Measurements from ENCODE around the gene PRRT1B.

PRRT1B gene

DNA sequence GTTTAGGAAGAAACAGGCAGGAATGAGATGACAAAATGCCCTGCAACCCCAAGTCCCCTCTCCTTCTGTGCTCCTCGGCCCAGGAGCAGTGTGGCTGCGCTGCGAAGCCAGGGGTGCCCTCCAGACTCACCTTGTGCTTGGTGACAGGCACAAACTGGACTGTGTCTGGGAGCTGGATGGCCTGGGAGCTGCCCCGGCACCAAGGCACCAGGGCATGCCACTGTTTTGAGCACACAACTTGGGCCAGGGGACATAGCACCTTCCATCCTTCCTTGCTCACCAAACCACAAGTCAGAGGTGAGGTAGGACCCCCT is 51.1 kb downstream of the PRRT1B start:
- WGBS (ENCODE audit: extremely low coverage, insufficient coverage, low lambda C conversion rate): no CpG with 5 or more reads among the region's 4 CpGs
- DNase-seq: no peak
- Histone ChIP-seq H4K5ac (ENCODE audit: low read length) (no peak overlapping the region), H3K23ac (ENCODE audit: low read length) (no peak overlapping the region), H3K18ac (ENCODE audit: low read length) (no peak overlapping the region), H2AK5ac (ENCODE audit: low read length) (no peak overlapping the region), H3K27me3 (ENCODE audit: insufficient read depth, low read length, poor library complexity) (no peaks in the 10 kb centered on the region), H3K4me3 (ENCODE audit: low read length) (no peak overlapping the region), H2BK120ac (ENCODE audit: low read depth, low read length) (no peak overlapping the region), H4K8ac (ENCODE audit: low read depth, low read length) (no peak overlapping the region), H3K4me1 (ENCODE audit: control insufficient read depth, low read depth, low read length) (no peaks in the 10 kb centered on the region), H2BK5ac (ENCODE audit: low read length) (no peak overlapping the region), H3K79me2 (ENCODE audit: control insufficient read depth, insufficient read depth, low read length) (no peaks in the 10 kb centered on the region), H3K36me3 (ENCODE audit: control insufficient read depth, insufficient read depth, low read length) (peaks cover 5% of the 10 kb centered on the region), H3K9ac (ENCODE audit: low read length) (no peak overlapping the region), H3K4ac (ENCODE audit: low read depth, low read length) (no peak overlapping the region), H3K79me1 (ENCODE audit: low read length) (no peaks in the 10 kb centered on the region), H3K56ac (ENCODE audit: low read length) (no peak overlapping the region), H3K4me2 (ENCODE audit: low read length) (no peak overlapping the region), H2BK15ac (replicated peaks; ENCODE audit: low read depth) (no peak overlapping the region), H3K27ac (ENCODE audit: low read depth, low read length) (no peak overlapping the region)

GRCh38 chr9:131597246-131597645 is 51.9 kb downstream of the PRRT1B start:
- DNase-seq: no peak
- no peak overlapping the region for H3K56ac ChIP-seq (ENCODE audit: low read length)
- H3K4ac ChIP-seq (ENCODE audit: low read depth, low read length): no peak overlapping the region
- no peak overlapping the region for H3K4me3 ChIP-seq (ENCODE audit: low read length)
- no CpG with 5 or more reads among the region's 7 CpGs for WGBS (ENCODE audit: extremely low coverage, insufficient coverage, low lambda C conversion rate)
- no peaks in the 10 kb centered on the region for H3K27me3 ChIP-seq (ENCODE audit: insufficient read depth, low read length, poor library complexity)
- H2AK5ac ChIP-seq (ENCODE audit: low read length): no peak overlapping the region
- H4K8ac ChIP-seq (ENCODE audit: low read depth, low read length): no peak overlapping the region
- H3K79me1 ChIP-seq (ENCODE audit: low read length): no peaks in the 10 kb centered on the region
- H3K36me3 ChIP-seq (ENCODE audit: control insufficient read depth, insufficient read depth, low read length): peaks cover 5% of the 10 kb centered on the region
- no peak overlapping the region for H2BK5ac ChIP-seq (ENCODE audit: low read length)
- no peak overlapping the region for H3K23ac ChIP-seq (ENCODE audit: low read length)
- no peak overlapping the region for H2BK120ac ChIP-seq (ENCODE audit: low read depth, low read length)
- H4K5ac ChIP-seq (ENCODE audit: low read length): no peak overlapping the region
- no peaks in the 10 kb centered on the region for H3K79me2 ChIP-seq (ENCODE audit: control insufficient read depth, insufficient read depth, low read length)
- no peak overlapping the region for H3K18ac ChIP-seq (ENCODE audit: low read length)
- no peak overlapping the region for H3K4me2 ChIP-seq (ENCODE audit: low read length)
- H2BK15ac ChIP-seq (replicated peaks; ENCODE audit: low read depth): no peak overlapping the region
- no peak overlapping the region for H3K27ac ChIP-seq (ENCODE audit: low read depth, low read length)
- H3K9ac ChIP-seq (ENCODE audit: low read length): no peak overlapping the region
- no peaks in the 10 kb centered on the region for H3K4me1 ChIP-seq (ENCODE audit: control insufficient read depth, low read depth, low read length)

DNA sequence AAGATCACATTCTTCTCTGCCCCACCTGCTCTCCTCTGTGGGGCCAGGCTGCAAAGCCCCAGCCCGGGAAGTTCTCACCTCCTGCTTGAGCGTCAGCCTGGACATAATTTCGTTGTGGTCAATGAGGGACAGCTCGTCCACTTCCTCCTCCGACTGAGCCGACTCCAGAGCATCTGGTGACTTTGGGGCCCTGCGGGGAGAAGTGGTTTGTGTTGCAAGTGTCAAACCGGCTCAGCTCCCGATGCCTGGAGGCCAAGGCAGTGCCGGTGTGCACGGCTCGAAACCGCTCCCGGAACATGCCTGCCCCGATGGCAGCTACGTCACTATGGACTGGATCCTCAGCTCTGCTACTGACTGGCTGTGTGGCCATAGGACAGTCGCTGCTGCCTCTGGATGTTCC is 52.8 kb downstream of the PRRT1B start:
- no CpG with 5 or more reads among the region's 17 CpGs for WGBS (ENCODE audit: extremely low coverage, insufficient coverage, low lambda C conversion rate)

GRCh38 chr9:131601683-131602181 is 56.4 kb downstream of the PRRT1B start:
- Histone ChIP-seq H3K4me3 (ENCODE audit: low read length) (no peak overlapping the region), H4K5ac (ENCODE audit: low read length) (no peak overlapping the region), H3K36me3 (ENCODE audit: control insufficient read depth, insufficient read depth, low read length) (peaks cover 5% of the 10 kb centered on the region), H3K23ac (ENCODE audit: low read length) (no peak overlapping the region), H2AK5ac (ENCODE audit: low read length) (no peak overlapping the region), H3K9ac (ENCODE audit: low read length) (no peak overlapping the region), H3K27ac (ENCODE audit: low read depth, low read length) (no peak overlapping the region), H3K18ac (ENCODE audit: low read length) (no peak overlapping the region), H3K79me2 (ENCODE audit: control insufficient read depth, insufficient read depth, low read length) (no peaks in the 10 kb centered on the region), H3K4ac (ENCODE audit: low read depth, low read length) (no peak overlapping the region), H2BK5ac (ENCODE audit: low read length) (no peak overlapping the region), H3K79me1 (ENCODE audit: low read length) (no peaks in the 10 kb centered on the region), H2BK120ac (ENCODE audit: low read depth, low read length) (no peak overlapping the region), H2BK15ac (replicated peaks; ENCODE audit: low read depth) (no peak overlapping the region), H3K4me2 (ENCODE audit: low read length) (no peak overlapping the region), H3K4me1 (ENCODE audit: control insufficient read depth, low read depth, low read length) (no peaks in the 10 kb centered on the region), H4K8ac (ENCODE audit: low read depth, low read length) (no peak overlapping the region), H3K27me3 (ENCODE audit: insufficient read depth, low read length, poor library complexity) (no peaks in the 10 kb centered on the region), H3K56ac (ENCODE audit: low read length) (no peak overlapping the region)
- WGBS (ENCODE audit: extremely low coverage, insufficient coverage, low lambda C conversion rate): no CpG with 5 or more reads among the region's 14 CpGs
- DNase-seq: no peak

More for the DNA sequence above, 52.8 kb downstream of the PRRT1B start:
- H3K9ac ChIP-seq (ENCODE audit: low read length): no peak overlapping the region
- H4K8ac ChIP-seq (ENCODE audit: low read depth, low read length): no peak overlapping the region
- no peak overlapping the region for H2AK5ac ChIP-seq (ENCODE audit: low read length)
- H2BK5ac ChIP-seq (ENCODE audit: low read length): no peak overlapping the region
- H4K5ac ChIP-seq (ENCODE audit: low read length): no peak overlapping the region
- no peak overlapping the region for H2BK120ac ChIP-seq (ENCODE audit: low read depth, low read length)
- no peak overlapping the region for H3K4ac ChIP-seq (ENCODE audit: low read depth, low read length)
- no peaks in the 10 kb centered on the region for H3K27me3 ChIP-seq (ENCODE audit: insufficient read depth, low read length, poor library complexity)
- peaks cover 5% of the 10 kb centered on the region for H3K36me3 ChIP-seq (ENCODE audit: control insufficient read depth, insufficient read depth, low read length)
- no peaks in the 10 kb centered on the region for H3K79me1 ChIP-seq (ENCODE audit: low read length)
- H3K23ac ChIP-seq (ENCODE audit: low read length): no peak overlapping the region
- no peak overlapping the region for H3K56ac ChIP-seq (ENCODE audit: low read length)
- no peak overlapping the region for H3K18ac ChIP-seq (ENCODE audit: low read length)
- DNase-seq: no peak
- no peak overlapping the region for H3K27ac ChIP-seq (ENCODE audit: low read depth, low read length)
- no peaks in the 10 kb centered on the region for H3K79me2 ChIP-seq (ENCODE audit: control insufficient read depth, insufficient read depth, low read length)
- no peak overlapping the region for H2BK15ac ChIP-seq (replicated peaks; ENCODE audit: low read depth)
- no peaks in the 10 kb centered on the region for H3K4me1 ChIP-seq (ENCODE audit: control insufficient read depth, low read depth, low read length)
- H3K4me2 ChIP-seq (ENCODE audit: low read length): no peak overlapping the region
- no peak overlapping the region for H3K4me3 ChIP-seq (ENCODE audit: low read length)

GRCh38 chr9:131603199-131603598 is 57.9 kb downstream of the PRRT1B start:
- H3K79me2 ChIP-seq (ENCODE audit: control insufficient read depth, insufficient read depth, low read length): no peaks in the 10 kb centered on the region
- H3K18ac ChIP-seq (ENCODE audit: low read length): no peak overlapping the region
- no peak for DNase-seq
- no peak overlapping the region for H3K4ac ChIP-seq (ENCODE audit: low read depth, low read length)
- H3K9ac ChIP-seq (ENCODE audit: low read length): no peak overlapping the region
- H4K8ac ChIP-seq (ENCODE audit: low read depth, low read length): no peak overlapping the region
- no peak overlapping the region for H3K4me3 ChIP-seq (ENCODE audit: low read length)
- no CpG with 5 or more reads among the region's 9 CpGs for WGBS (ENCODE audit: extremely low coverage, insufficient coverage, low lambda C conversion rate)
- H3K4me1 ChIP-seq (ENCODE audit: control insufficient read depth, low read depth, low read length): peaks cover 2% of the 10 kb centered on the region
- H3K23ac ChIP-seq (ENCODE audit: low read length): no peak overlapping the region
- no peaks in the 10 kb centered on the region for H3K27me3 ChIP-seq (ENCODE audit: insufficient read depth, low read length, poor library complexity)
- no peak overlapping the region for H3K27ac ChIP-seq (ENCODE audit: low read depth, low read length)
- no peak overlapping the region for H4K5ac ChIP-seq (ENCODE audit: low read length)
- no peaks in the 10 kb centered on the region for H3K79me1 ChIP-seq (ENCODE audit: low read length)
- H2AK5ac ChIP-seq (ENCODE audit: low read length): no peak overlapping the region
- H2BK15ac ChIP-seq (replicated peaks; ENCODE audit: low read depth): no peak overlapping the region
- no peak overlapping the region for H2BK5ac ChIP-seq (ENCODE audit: low read length)
- no peak overlapping the region for H3K4me2 ChIP-seq (ENCODE audit: low read length)
- no peak overlapping the region for H2BK120ac ChIP-seq (ENCODE audit: low read depth, low read length)
- H3K36me3 ChIP-seq (ENCODE audit: control insufficient read depth, insufficient read depth, low read length): peaks cover 5% of the 10 kb centered on the region
- H3K56ac ChIP-seq (ENCODE audit: low read length): no peak overlapping the region

DNA sequence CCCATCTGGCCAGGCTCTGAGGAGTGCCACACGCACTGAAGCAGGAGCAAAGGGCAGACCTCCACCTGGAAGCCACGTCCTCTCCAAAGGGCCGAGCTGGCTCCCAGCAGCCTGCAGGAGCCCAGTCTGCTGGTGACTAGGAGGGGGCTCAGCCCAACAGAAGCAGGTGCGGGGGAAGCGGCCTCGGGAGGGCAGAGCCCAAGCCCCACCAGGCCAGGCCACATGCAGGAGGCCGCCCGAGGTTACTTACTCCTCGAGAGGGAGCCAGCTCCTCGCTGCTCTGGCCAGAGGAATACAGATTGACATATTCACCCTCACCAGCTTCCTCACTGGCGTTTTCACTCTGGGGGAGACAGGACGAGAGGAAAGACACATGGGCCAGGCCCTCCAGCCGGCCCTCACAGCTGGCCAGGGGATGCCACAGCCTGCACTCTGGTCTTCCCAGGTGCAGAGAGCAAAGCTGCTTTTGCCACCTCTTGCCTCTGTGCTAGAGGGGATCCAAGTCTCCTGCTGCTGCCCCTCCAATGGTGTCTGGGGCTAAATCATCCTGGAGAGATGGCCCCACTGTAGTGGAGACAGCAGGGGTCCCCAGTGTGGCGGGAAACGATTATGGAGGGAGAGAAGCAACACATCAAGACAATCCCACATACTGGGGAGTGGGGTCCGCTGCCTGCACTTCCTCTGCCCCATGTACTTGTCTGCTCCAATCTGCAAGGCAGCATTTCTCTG is 58.6 kb downstream of the PRRT1B start:
- Histone ChIP-seq H3K9ac (ENCODE audit: low read length) (no peak overlapping the region), H4K8ac (ENCODE audit: low read depth, low read length) (no peak overlapping the region), H3K27me3 (ENCODE audit: insufficient read depth, low read length, poor library complexity) (no peaks in the 10 kb centered on the region), H3K56ac (ENCODE audit: low read length) (no peak overlapping the region), H2BK15ac (replicated peaks; ENCODE audit: low read depth) (no peak overlapping the region), H3K79me1 (ENCODE audit: low read length) (no peaks in the 10 kb centered on the region), H2BK5ac (ENCODE audit: low read length) (no peak overlapping the region), H3K79me2 (ENCODE audit: control insufficient read depth, insufficient read depth, low read length) (no peaks in the 10 kb centered on the region), H3K4ac (ENCODE audit: low read depth, low read length) (no peak overlapping the region), H3K4me2 (ENCODE audit: low read length) (no peak overlapping the region), H3K18ac (ENCODE audit: low read length) (no peak overlapping the region), H3K27ac (ENCODE audit: low read depth, low read length) (no peak overlapping the region), H3K4me1 (ENCODE audit: control insufficient read depth, low read depth, low read length) (peaks cover 6% of the 10 kb centered on the region), H2AK5ac (ENCODE audit: low read length) (no peak overlapping the region), H2BK120ac (ENCODE audit: low read depth, low read length) (no peak overlapping the region), H4K5ac (ENCODE audit: low read length) (no peak overlapping the region), H3K4me3 (ENCODE audit: low read length) (no peak overlapping the region), H3K23ac (ENCODE audit: low read length) (no peak overlapping the region), H3K36me3 (ENCODE audit: control insufficient read depth, insufficient read depth, low read length) (peaks cover 3% of the 10 kb centered on the region)
- WGBS (ENCODE audit: extremely low coverage, insufficient coverage, low lambda C conversion rate): no CpG with 5 or more reads among the region's 16 CpGs
- DNase-seq: no peak
